Neural progenitor cell (in vitro differentiated cells): ENCODE measurements around the gene SNX32. TPM values are rescaled to one million over a fixed set of nuclear protein-coding genes. Genes with fewer than 3 reads are reported as not detected.

Experiments
- DNase-seq: peaks from one replicate; pipeline ENCODE4 v3.0.0-alpha.2; 2016; ENCODE audit warnings: low spot score
- H2AFZ ChIP-seq: fragments of 200-600 bp; sonication (generic); replicated peaks from 2 replicates; pipeline ENCODE4 v1.6.1; 2016; ENCODE audit warnings: antibody characterized with exemption
- H3F3A ChIP-seq: fragments of 200-600 bp; sonication (generic); 2 replicates; pipeline ENCODE4 v1.6.1; 2016; ENCODE audit warnings: antibody characterized with exemption, low read depth
- H3K27ac ChIP-seq: fragments of 200-600 bp; sonication (generic); 2 replicates; pipeline ENCODE4 v1.5.1; 2016; ENCODE audit warnings: mild to moderate bottlenecking
- H3K27me3 ChIP-seq: fragments of 200-600 bp; sonication (generic); 2 replicates; pipeline ENCODE4 v1.6.1; 2016; ENCODE audit warnings: mild to moderate bottlenecking, moderate library complexity
- H3K36me3 ChIP-seq: fragments of 200-600 bp; sonication (generic); 2 replicates; pipeline ENCODE4 v1.5.1; 2016
- H3K4me1 ChIP-seq: fragments of 200-600 bp; sonication (generic); 2 replicates; pipeline ENCODE4 v1.6.1; 2016; ENCODE audit warnings: mixed run types
- H3K4me2 ChIP-seq: fragments of 200-600 bp; sonication (generic); 2 replicates; pipeline ENCODE4 v1.6.1; 2016
- H3K4me3 ChIP-seq: fragments of 200-600 bp; sonication (generic); 2 replicates; pipeline ENCODE4 v1.5.1; 2016
- H3K79me2 ChIP-seq: fragments of 200-600 bp; sonication (generic); 2 replicates; pipeline ENCODE4 v1.6.1; 2016; ENCODE audit warnings: low read depth
- H3K9ac ChIP-seq: fragments of 200-600 bp; sonication (generic); 2 replicates; pipeline ENCODE4 v1.6.1; 2016
- H3K9me3 ChIP-seq: fragments of 200-600 bp; sonication (generic); 2 replicates; pipeline ENCODE4 v1.5.1; 2016; ENCODE audit warnings: low read depth
- H4K20me1 ChIP-seq: fragments of 200-600 bp; sonication (generic); 2 replicates; pipeline ENCODE4 v1.6.1; 2016; ENCODE audit warnings: low read depth
- H3K27ac Mint-ChIP-seq: 3 replicates; pipeline ENCODE4 v1.8.0; 2021; ENCODE audit warnings: mixed read lengths
- H3K27me3 Mint-ChIP-seq: 2 replicates; pipeline ENCODE4 v1.8.0; 2022; ENCODE audit warnings: low read depth, mild to moderate bottlenecking, inconsistent platforms, moderate library complexity, mixed read lengths; ENCODE audit not compliant: insufficient read depth
- H3K36me3 Mint-ChIP-seq: 3 replicates; pipeline ENCODE4 v1.8.0; 2021; ENCODE audit warnings: mixed read lengths
- H3K4me1 Mint-ChIP-seq: 3 replicates; pipeline ENCODE4 v1.8.0; 2021; ENCODE audit warnings: mixed read lengths
- H3K4me3 Mint-ChIP-seq: 3 replicates; pipeline ENCODE4 v1.8.0; 2021; ENCODE audit warnings: mild to moderate bottlenecking, moderate library complexity, mixed read lengths
- H3K9me3 Mint-ChIP-seq: 3 replicates; pipeline ENCODE4 v1.8.0; 2020; ENCODE audit warnings: mixed read lengths
- EZH2 ChIP-seq: fragments of 200-600 bp; sonication (generic); IDR thresholded peaks from 2 replicates; pipeline ENCODE4 v1.6.1; 2017; ENCODE audit warnings: antibody characterized with exemption, mild to moderate bottlenecking, moderate library complexity
- EZH2phosphoT487 ChIP-seq: fragments of 200-600 bp; sonication (generic); IDR thresholded peaks from 2 replicates; pipeline ENCODE4 v1.6.1; 2017; ENCODE audit warnings: antibody characterized with exemption
- total RNA-seq: library from RNA; depleted of rRNA; stranded (reverse); fragments of >200 nt; gene quantifications from 2 replicates; pipeline ENCODE4 v1.2.3, GENCODE V29; 2015; ENCODE audit warnings: low replicate concordance
- TF ChIP-seq, protein P1 (sequence below): fragments of 200-600 bp; sonication (generic); IDR thresholded peaks from 2 replicates; pipeline ENCODE4 v1.5.1; 2017; ENCODE audit warnings: antibody characterized with exemption, mild to moderate bottlenecking

The SNX32 gene
- total RNA-seq, 1 donor from 2014 or later: 1.4 TPM

- H3K9me3 Mint-ChIP-seq: no peaks in the 10 kb centered on the region
- Histone ChIP-seq H2AFZ (peak overlapping the region; percentile 64), H3K27me3 (peaks cover 17% of the 10 kb centered on the region), H3K79me2 (no peaks in the 10 kb centered on the region), H3K27ac (no peak overlapping the region), H3K9ac (no peak overlapping the region), H3K9me3 (no peaks in the 10 kb centered on the region), H3K36me3 (no peaks in the 10 kb centered on the region), H3K4me1 (peaks cover 4% of the 10 kb centered on the region), H4K20me1 (no peaks in the 10 kb centered on the region), H3K4me3 (peak overlapping the region; percentile 67), H3F3A (peaks cover 14% of the 10 kb centered on the region), H3K4me2 (peak overlapping the region; percentile 97)
- DNase-seq: peak; percentile 96
- peaks cover 23% of the 10 kb centered on the region for H3K4me1 Mint-ChIP-seq
- TF ChIP-seq, protein P1, sequence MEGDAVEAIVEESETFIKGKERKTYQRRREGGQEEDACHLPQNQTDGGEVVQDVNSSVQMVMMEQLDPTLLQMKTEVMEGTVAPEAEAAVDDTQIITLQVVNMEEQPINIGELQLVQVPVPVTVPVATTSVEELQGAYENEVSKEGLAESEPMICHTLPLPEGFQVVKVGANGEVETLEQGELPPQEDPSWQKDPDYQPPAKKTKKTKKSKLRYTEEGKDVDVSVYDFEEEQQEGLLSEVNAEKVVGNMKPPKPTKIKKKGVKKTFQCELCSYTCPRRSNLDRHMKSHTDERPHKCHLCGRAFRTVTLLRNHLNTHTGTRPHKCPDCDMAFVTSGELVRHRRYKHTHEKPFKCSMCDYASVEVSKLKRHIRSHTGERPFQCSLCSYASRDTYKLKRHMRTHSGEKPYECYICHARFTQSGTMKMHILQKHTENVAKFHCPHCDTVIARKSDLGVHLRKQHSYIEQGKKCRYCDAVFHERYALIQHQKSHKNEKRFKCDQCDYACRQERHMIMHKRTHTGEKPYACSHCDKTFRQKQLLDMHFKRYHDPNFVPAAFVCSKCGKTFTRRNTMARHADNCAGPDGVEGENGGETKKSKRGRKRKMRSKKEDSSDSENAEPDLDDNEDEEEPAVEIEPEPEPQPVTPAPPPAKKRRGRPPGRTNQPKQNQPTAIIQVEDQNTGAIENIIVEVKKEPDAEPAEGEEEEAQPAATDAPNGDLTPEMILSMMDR: no peak
- peak; percentile 59 for TF ChIP-seq EZH2
- H3K4me3 Mint-ChIP-seq: peak overlapping the region; percentile 83
- H3K36me3 Mint-ChIP-seq: no peaks in the 10 kb centered on the region
- peak overlapping the region; percentile 38 for H3K27ac Mint-ChIP-seq
- H3K27me3 Mint-ChIP-seq: peaks cover 19% of the 10 kb centered on the region
Measured at GRCh38 chr11:65873318-65874156, 39.8 kb downstream of the SNX32 start.

DNA sequence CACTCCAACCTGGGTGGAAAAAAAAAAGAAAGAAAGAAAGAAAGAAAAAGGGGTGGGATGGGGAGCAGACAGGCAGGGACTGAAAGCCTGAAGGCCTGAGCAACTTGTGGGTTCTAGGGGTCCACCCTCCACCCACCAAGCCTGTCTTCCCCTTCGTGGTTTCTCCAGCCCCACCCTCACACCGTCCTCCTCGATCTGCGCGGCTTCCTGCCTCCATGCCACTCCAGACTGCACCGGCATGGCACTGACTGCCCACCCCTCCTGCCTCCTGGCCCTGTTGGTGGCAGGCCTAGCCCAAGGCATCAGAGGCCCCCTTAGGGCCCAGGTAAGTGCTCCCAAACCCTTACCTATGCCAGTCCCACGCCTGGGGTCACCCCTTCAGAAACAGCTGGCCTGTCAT lies 45.9 kb downstream of the SNX32 start, which contains the start of gene CTSW:
Gene CTSW, plus strand, starts transcription at position 221 of the 400 bp plus-strand sequence. Its CDS starts 18 bp downstream, at position 239.
- H3K4me1 Mint-ChIP-seq: peaks cover 6% of the 10 kb centered on the region
- H3K27me3 Mint-ChIP-seq: peaks cover 11% of the 10 kb centered on the region
- H3K27ac Mint-ChIP-seq: no peak within 1 kb of the TSS
- Histone ChIP-seq H3K4me1 (no peaks in the 10 kb centered on the region), H3K4me3 (no peak within 1 kb of the TSS), H3K27me3 (no peaks in the 10 kb centered on the region), H4K20me1 (peaks cover 10% of the 10 kb centered on the region), H3K79me2 (no peaks in the 10 kb centered on the region), H3K9ac (no peak within 1 kb of the TSS), H3K4me2 (no peak within 1 kb of the TSS), H3F3A (no peaks in the 10 kb centered on the region), H2AFZ (no peak within 1 kb of the TSS), H3K9me3 (no peaks in the 10 kb centered on the region), H3K36me3 (peaks cover 4% of the 10 kb centered on the region), H3K27ac (no peak within 1 kb of the TSS)
- TF ChIP-seq EZH2phosphoT487 (no peak), EZH2 (no peak)
- TF ChIP-seq, protein P1: no peak
- peaks cover 11% of the 10 kb centered on the region for H3K36me3 Mint-ChIP-seq
- H3K9me3 Mint-ChIP-seq: no peaks in the 10 kb centered on the region
- H3K4me3 Mint-ChIP-seq: peak within 1 kb of the TSS; percentile 5
- no peak for DNase-seq

GRCh38 chr11:65880027-65880426 lies 46.3 kb downstream of the SNX32 start:
- peaks cover 7% of the 10 kb centered on the region for H3K4me1 Mint-ChIP-seq
- H3K36me3 ChIP-seq: peaks cover 4% of the 10 kb centered on the region
- H3K27me3 ChIP-seq: no peaks in the 10 kb centered on the region
- H3K4me1 ChIP-seq: no peaks in the 10 kb centered on the region
- H3K36me3 Mint-ChIP-seq: peaks cover 12% of the 10 kb centered on the region
- no peaks in the 10 kb centered on the region for H3K9me3 ChIP-seq
- H3K9ac ChIP-seq: no peak overlapping the region
- H4K20me1 ChIP-seq: peaks cover 13% of the 10 kb centered on the region
- H3K27ac Mint-ChIP-seq: no peak overlapping the region
- no peak overlapping the region for H3K4me2 ChIP-seq
- no peak overlapping the region for H3K4me3 Mint-ChIP-seq
- TF ChIP-seq EZH2phosphoT487: no peak
- TF ChIP-seq, protein P1: no peak
- no peak for TF ChIP-seq EZH2
- H3K79me2 ChIP-seq: no peaks in the 10 kb centered on the region
- H2AFZ ChIP-seq: no peak overlapping the region
- H3K27ac ChIP-seq: no peak overlapping the region
- no peak for DNase-seq
- H3K4me3 ChIP-seq: no peak overlapping the region
- peaks cover 11% of the 10 kb centered on the region for H3K27me3 Mint-ChIP-seq
- H3F3A ChIP-seq: peaks cover 3% of the 10 kb centered on the region
- H3K9me3 Mint-ChIP-seq: no peaks in the 10 kb centered on the region
